Endodermal cell (in vitro differentiated cells): Measurements from ENCODE around the gene ARL4A. TPM values are rescaled to one million over a fixed set of nuclear protein-coding genes. Genes with fewer than 3 reads are reported as not detected.

Source experiments
- DNase-seq: peaks from one replicate; pipeline ENCODE4 v3.0.0-alpha.2; 2017
- H3K27ac ChIP-seq: 2 replicates; pipeline ENCODE4 v1.5.1; 2013; ENCODE audit warnings: mild to moderate bottlenecking, low read depth, low read length, moderate library complexity
- H3K27me3 ChIP-seq: 2 replicates; pipeline ENCODE4 v1.6.1; 2013; ENCODE audit warnings: mild to moderate bottlenecking, low read length, moderate library complexity; ENCODE audit not compliant: insufficient read depth, control insufficient read depth, poor library complexity, severe bottlenecking
- H3K36me3 ChIP-seq: 2 replicates; pipeline ENCODE4 v1.7.0; 2013; ENCODE audit warnings: mild to moderate bottlenecking, low read length, moderate library complexity; ENCODE audit not compliant: control insufficient read depth, insufficient read depth
- H3K4me1 ChIP-seq: one replicate; pipeline ENCODE4 v1.7.0; 2013; ENCODE audit warnings: low read length; ENCODE audit not compliant: control insufficient read depth, insufficient read depth
- H3K4me3 ChIP-seq: 2 replicates; pipeline ENCODE4 v1.5.1; 2013; ENCODE audit warnings: mild to moderate bottlenecking, low read length, moderate library complexity
- H3K9ac ChIP-seq: 2 replicates; pipeline ENCODE4 v1.6.1; 2013; ENCODE audit warnings: mild to moderate bottlenecking, low read length, moderate library complexity; ENCODE audit not compliant: poor library complexity, severe bottlenecking; ENCODE audit errors: extremely low read depth
- H3K9me3 ChIP-seq: 2 replicates; pipeline ENCODE4 v1.6.1; 2013; ENCODE audit warnings: mild to moderate bottlenecking, low read length, moderate library complexity; ENCODE audit not compliant: control insufficient read depth
- H3K27ac Mint-ChIP-seq: 2 replicates; pipeline ENCODE4 v1.8.0; 2020; ENCODE audit warnings: mixed read lengths
- H3K27me3 Mint-ChIP-seq: 2 replicates; pipeline ENCODE4 v1.8.0; 2021; ENCODE audit warnings: mild to moderate bottlenecking, mixed read lengths; ENCODE audit not compliant: insufficient read depth
- H3K36me3 Mint-ChIP-seq: 2 replicates; pipeline ENCODE4 v1.8.0; 2020; ENCODE audit warnings: low read depth, mixed read lengths
- H3K4me1 Mint-ChIP-seq: 2 replicates; pipeline ENCODE4 v1.8.0; 2020; ENCODE audit warnings: mixed read lengths
- H3K4me3 Mint-ChIP-seq: 2 replicates; pipeline ENCODE4 v1.8.0; 2020; ENCODE audit warnings: mild to moderate bottlenecking, moderate library complexity, mixed read lengths
- H3K9me3 Mint-ChIP-seq: 2 replicates; pipeline ENCODE4 v1.8.0; 2020; ENCODE audit warnings: mild to moderate bottlenecking, mixed read lengths
- CTCF ChIP-seq: fragments of 200-600 bp; sonication (generic); conservative IDR thresholded peaks from 2 replicates; pipeline ENCODE4 v1.5.0; 2021; ENCODE audit warnings: antibody characterized with exemption, mild to moderate bottlenecking
- WGBS, 2 experiments: methylation state at CpG; one replicate each; pipeline versions ENCODE4 v1.1.5 to v1.1.7; 2013; ENCODE audit warnings: missing lambda C conversion rate in 2 of 2, mixed read lengths in 1 of 2; ENCODE audit not compliant: insufficient coverage in 1 of 2, insufficient read length in 1 of 2; 5-methylcytosine and 5-hydroxymethylcytosine counted together
- total RNA-seq, 2 donors: library from RNA; stranded (reverse); fragmentation: NEBNext Ultra II Directional in 1 of 2; extraction: Animal tissue kit (Norgen Biotek cat#: 25700) in 1 of 2; gene quantifications; 2 replicates in 1 of 2; 3 replicates in 1 of 2; pipeline ENCODE4 v1.2.1, GENCODE V29; 2021

The ARL4A gene
- total RNA-seq, 2 donors from 2014 or later: 19.1 to 26.4 TPM

GRCh38 chr7:12732428-12732827 is 45.0 kb downstream of the ARL4A start:
- WGBS, 2 experiments: 86 to 100% methylated on average over 1 of the region's 1 CpG
- peaks cover 17% of the 10 kb centered on the region for H3K4me1 Mint-ChIP-seq
- no peaks in the 10 kb centered on the region for H3K36me3 ChIP-seq
- H3K27me3 ChIP-seq: no peaks in the 10 kb centered on the region
- no peak overlapping the region for H3K9ac ChIP-seq
- TF ChIP-seq CTCF: no peak
- no peaks in the 10 kb centered on the region for H3K9me3 ChIP-seq
- H3K27ac ChIP-seq: no peak overlapping the region
- H3K36me3 Mint-ChIP-seq: no peaks in the 10 kb centered on the region
- no peak overlapping the region for H3K27ac Mint-ChIP-seq
- H3K4me3 Mint-ChIP-seq: no peak overlapping the region
- no peaks in the 10 kb centered on the region for H3K4me1 ChIP-seq
- H3K9me3 Mint-ChIP-seq: no peaks in the 10 kb centered on the region
- H3K4me3 ChIP-seq: no peak overlapping the region
- H3K27me3 Mint-ChIP-seq: no peaks in the 10 kb centered on the region
- DNase-seq: no peak

- H3K4me3 Mint-ChIP-seq: no peak overlapping the region
- H3K4me3 ChIP-seq: no peak overlapping the region
- no peak overlapping the region for H3K27ac ChIP-seq
- no peak for TF ChIP-seq CTCF
- no peaks in the 10 kb centered on the region for H3K27me3 Mint-ChIP-seq
- peaks cover 8% of the 10 kb centered on the region for H3K4me1 Mint-ChIP-seq
- no peak overlapping the region for H3K9ac ChIP-seq
- no peaks in the 10 kb centered on the region for H3K9me3 Mint-ChIP-seq
- no peak for DNase-seq
- no peak overlapping the region for H3K27ac Mint-ChIP-seq
- H3K4me1 ChIP-seq: no peaks in the 10 kb centered on the region
- H3K9me3 ChIP-seq: no peaks in the 10 kb centered on the region
- no peaks in the 10 kb centered on the region for H3K36me3 ChIP-seq
- WGBS, 2 experiments: no CpG with 5 or more reads among the region's 3 CpGs
- no peaks in the 10 kb centered on the region for H3K36me3 Mint-ChIP-seq
- H3K27me3 ChIP-seq: no peaks in the 10 kb centered on the region
These were observed 48.5 kb downstream of the ARL4A start for GRCh38 chr7:12735923-12736322.

GRCh38 chr7:12737373-12737772 is 49.9 kb downstream of the ARL4A start:
- WGBS, 2 experiments: 91 to 95% methylated on average over 1 of the region's 1 CpG

More at GRCh38 chr7:12737373-12737772, 49.9 kb downstream of the ARL4A start:
- H3K4me1 Mint-ChIP-seq: peaks cover 4% of the 10 kb centered on the region
- DNase-seq: no peak
- H3K9ac ChIP-seq: no peak overlapping the region
- no peak overlapping the region for H3K4me3 Mint-ChIP-seq
- no peaks in the 10 kb centered on the region for H3K9me3 ChIP-seq
- H3K4me1 ChIP-seq: no peaks in the 10 kb centered on the region
- H3K27me3 Mint-ChIP-seq: no peaks in the 10 kb centered on the region
- H3K4me3 ChIP-seq: no peak overlapping the region
- no peaks in the 10 kb centered on the region for H3K27me3 ChIP-seq
- H3K27ac Mint-ChIP-seq: no peak overlapping the region
- TF ChIP-seq CTCF: no peak
- H3K36me3 Mint-ChIP-seq: no peaks in the 10 kb centered on the region
- no peaks in the 10 kb centered on the region for H3K9me3 Mint-ChIP-seq
- H3K27ac ChIP-seq: no peak overlapping the region
- no peaks in the 10 kb centered on the region for H3K36me3 ChIP-seq
